H9 (cell line): ENCODE measurements around the gene ERICH6B. TPM values are rescaled to one million over a fixed set of nuclear protein-coding genes. Genes with fewer than 3 reads are reported as not detected.

Source experiments
- DNase-seq: peaks from one replicate; pipeline ENCODE4 v3.0.0-alpha.2; 2017
- H2AFZ ChIP-seq: one replicate; pipeline ENCODE4 v1.6.1; 2013; ENCODE audit warnings: mild to moderate bottlenecking, low read length, control low read depth, moderate library complexity
- H2AK5ac ChIP-seq: 2 replicates; pipeline ENCODE4 v1.6.1; 2013; ENCODE audit warnings: low read length, control low read depth, mixed read lengths; ENCODE audit not compliant: insufficient read length
- H2BK120ac ChIP-seq: one replicate; pipeline ENCODE4 v1.6.1; 2013; ENCODE audit warnings: low read depth, mild to moderate bottlenecking, low read length, control low read depth, inconsistent platforms; ENCODE audit not compliant: poor library complexity, severe bottlenecking
- H2BK12ac ChIP-seq: 2 replicates; pipeline ENCODE4 v1.6.1; 2013; ENCODE audit warnings: low read length, control low read depth, mixed read lengths, low read depth; ENCODE audit not compliant: insufficient read length
- H2BK15ac ChIP-seq: 2 replicates; pipeline ENCODE4 v1.6.1; 2013; ENCODE audit warnings: low read depth, low read length, control low read depth
- H2BK20ac ChIP-seq: one replicate; pipeline ENCODE4 v1.6.1; 2013; ENCODE audit warnings: low read depth, mild to moderate bottlenecking, low read length, control low read depth, inconsistent platforms; ENCODE audit not compliant: poor library complexity, severe bottlenecking
- H2BK5ac ChIP-seq: 2 replicates; pipeline ENCODE4 v1.6.1; 2013; ENCODE audit warnings: low read length, control low read depth, mixed read lengths; ENCODE audit not compliant: insufficient read length
- H3K14ac ChIP-seq: 2 replicates; pipeline ENCODE4 v1.6.1; 2013; ENCODE audit warnings: low read length, control low read depth; ENCODE audit not compliant: insufficient read depth
- H3K18ac ChIP-seq: 2 replicates; pipeline ENCODE4 v1.6.1; 2013; ENCODE audit warnings: low read depth, mild to moderate bottlenecking, mixed read lengths, low read length, control low read depth; ENCODE audit not compliant: insufficient read length
- H3K23ac ChIP-seq: 2 replicates; pipeline ENCODE4 v1.6.1; 2013; ENCODE audit warnings: low read length, control low read depth, mixed read lengths, low read depth; ENCODE audit not compliant: insufficient read length
- H3K23me2 ChIP-seq: 2 replicates; pipeline ENCODE4 v1.6.1; 2013; ENCODE audit warnings: low read depth, mild to moderate bottlenecking, mixed read lengths, low read length, control low read depth; ENCODE audit not compliant: insufficient read length, poor library complexity, severe bottlenecking
- H3K27ac ChIP-seq: 2 replicates; pipeline ENCODE4 v1.5.1; 2013; ENCODE audit warnings: low read length, control low read depth, mixed read lengths, low read depth; ENCODE audit not compliant: insufficient read length
- H3K27me3 ChIP-seq: 2 replicates; pipeline ENCODE4 v1.6.1; 2013; ENCODE audit warnings: low read length, control low read depth, inconsistent platforms; ENCODE audit not compliant: insufficient read depth
- H3K4ac ChIP-seq: 2 replicates; pipeline ENCODE4 v1.6.1; 2013; ENCODE audit warnings: low read depth, mild to moderate bottlenecking, control low read depth, inconsistent platforms, low read length, moderate library complexity
- H3K4me1 ChIP-seq: 2 replicates; pipeline ENCODE4 v1.6.1; 2013; ENCODE audit warnings: low read length, control low read depth, inconsistent platforms; ENCODE audit not compliant: insufficient read depth
- H3K4me2 ChIP-seq: 2 replicates; pipeline ENCODE4 v1.6.1; 2013; ENCODE audit warnings: low read length, control low read depth, mixed read lengths; ENCODE audit not compliant: insufficient read length, insufficient read depth
- H3K56ac ChIP-seq: 2 replicates; pipeline ENCODE4 v1.6.1; 2013; ENCODE audit warnings: low read depth, mild to moderate bottlenecking, mixed read lengths, low read length, control low read depth; ENCODE audit not compliant: insufficient read length
- H3K79me1 ChIP-seq: 2 replicates; pipeline ENCODE4 v1.6.1; 2013; ENCODE audit warnings: low read depth, mild to moderate bottlenecking, moderate library complexity, low read length, control low read depth, inconsistent platforms; ENCODE audit not compliant: insufficient read depth, poor library complexity, severe bottlenecking
- H3K79me2 ChIP-seq: 2 replicates; pipeline ENCODE4 v1.6.1; 2013; ENCODE audit warnings: low read length, control low read depth, inconsistent platforms; ENCODE audit not compliant: insufficient read depth
- H3K9ac ChIP-seq: 2 replicates; pipeline ENCODE4 v1.6.1; 2013; ENCODE audit warnings: low read length, control low read depth, mixed read lengths; ENCODE audit not compliant: insufficient read length; ENCODE audit errors: extremely low read depth
- H3K9me3 ChIP-seq: one replicate; pipeline ENCODE4 v1.6.1; 2013; ENCODE audit warnings: low read depth, low read length, inconsistent platforms; ENCODE audit not compliant: control insufficient read depth
- H3T11ph ChIP-seq: one replicate; pipeline ENCODE4 v1.6.1; 2013; ENCODE audit warnings: mild to moderate bottlenecking, low read length, control low read depth, inconsistent platforms
- H4K20me1 ChIP-seq: one replicate; pipeline ENCODE4 v1.6.1; 2013; ENCODE audit not compliant: control insufficient read depth, insufficient read length, insufficient read depth
- H4K5ac ChIP-seq: 2 replicates; pipeline ENCODE4 v1.6.1; 2013; ENCODE audit warnings: low read depth, mild to moderate bottlenecking, mixed read lengths, low read length, control low read depth; ENCODE audit not compliant: insufficient read length
- H4K8ac ChIP-seq: replicated peaks from 2 replicates; pipeline ENCODE4 v1.6.1; 2013; ENCODE audit warnings: low read length, control low read depth, mixed read lengths, low read depth; ENCODE audit not compliant: insufficient read length
- H4K91ac ChIP-seq: 2 replicates; pipeline ENCODE4 v1.6.1; 2013; ENCODE audit warnings: low read depth, mild to moderate bottlenecking, moderate library complexity, mixed read lengths, low read length, control low read depth; ENCODE audit not compliant: insufficient read length
- H3K27ac Mint-ChIP-seq, 3 experiments: 2 replicates in 2 of 3; 3 replicates in 1 of 3; pipeline ENCODE4 v1.8.0; 2020 to 2021; ENCODE audit warnings: mixed read lengths in 3 of 3, mild to moderate bottlenecking in 1 of 3, moderate library complexity in 1 of 3
- H3K27me3 Mint-ChIP-seq: 2 replicates; pipeline ENCODE4 v1.8.0; 2021; ENCODE audit warnings: low read depth, mild to moderate bottlenecking, moderate library complexity, mixed read lengths
- H3K36me3 Mint-ChIP-seq, 3 experiments: 2 replicates in 2 of 3; 3 replicates in 1 of 3; pipeline ENCODE4 v1.8.0; 2020 to 2021; ENCODE audit warnings: low read depth in 3 of 3, mixed read lengths in 3 of 3; ENCODE audit not compliant: insufficient read depth in 1 of 3
- H3K4me1 Mint-ChIP-seq, 2 experiments: 2 replicates each; pipeline ENCODE4 v1.8.0; 2020; ENCODE audit warnings: mixed read lengths in 2 of 2
- H3K4me3 Mint-ChIP-seq, 2 experiments: 2 replicates in 1 of 2; 3 replicates in 1 of 2; pipeline ENCODE4 v1.8.0; 2020 to 2021; ENCODE audit warnings: mild to moderate bottlenecking in 2 of 2, mixed read lengths in 2 of 2, moderate library complexity in 1 of 2
- H3K9me3 Mint-ChIP-seq, 2 experiments: 2 replicates in 1 of 2; 3 replicates in 1 of 2; pipeline ENCODE4 v1.8.0; 2020; ENCODE audit warnings: mild to moderate bottlenecking in 2 of 2, mixed read lengths in 2 of 2, moderate library complexity in 1 of 2
- total RNA-seq: library from RNA; stranded (reverse); gene quantifications from 2 replicates; pipeline ENCODE4 v1.2.1, GENCODE V29; 2021
- TF ChIP-seq, protein P1 (sequence below): fragments of 200-600 bp; sonication (generic); conservative IDR thresholded peaks from 3 replicates; pipeline ENCODE4 v1.8.0; 2021; ENCODE audit warnings: antibody characterized with exemption, mild to moderate bottlenecking

Gene ERICH6B
- total RNA-seq, 1 experiment from 2014 or later, result not detected

- H3K14ac ChIP-seq, result no peak overlapping the region
- TF ChIP-seq, protein P1, sequence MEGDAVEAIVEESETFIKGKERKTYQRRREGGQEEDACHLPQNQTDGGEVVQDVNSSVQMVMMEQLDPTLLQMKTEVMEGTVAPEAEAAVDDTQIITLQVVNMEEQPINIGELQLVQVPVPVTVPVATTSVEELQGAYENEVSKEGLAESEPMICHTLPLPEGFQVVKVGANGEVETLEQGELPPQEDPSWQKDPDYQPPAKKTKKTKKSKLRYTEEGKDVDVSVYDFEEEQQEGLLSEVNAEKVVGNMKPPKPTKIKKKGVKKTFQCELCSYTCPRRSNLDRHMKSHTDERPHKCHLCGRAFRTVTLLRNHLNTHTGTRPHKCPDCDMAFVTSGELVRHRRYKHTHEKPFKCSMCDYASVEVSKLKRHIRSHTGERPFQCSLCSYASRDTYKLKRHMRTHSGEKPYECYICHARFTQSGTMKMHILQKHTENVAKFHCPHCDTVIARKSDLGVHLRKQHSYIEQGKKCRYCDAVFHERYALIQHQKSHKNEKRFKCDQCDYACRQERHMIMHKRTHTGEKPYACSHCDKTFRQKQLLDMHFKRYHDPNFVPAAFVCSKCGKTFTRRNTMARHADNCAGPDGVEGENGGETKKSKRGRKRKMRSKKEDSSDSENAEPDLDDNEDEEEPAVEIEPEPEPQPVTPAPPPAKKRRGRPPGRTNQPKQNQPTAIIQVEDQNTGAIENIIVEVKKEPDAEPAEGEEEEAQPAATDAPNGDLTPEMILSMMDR, result no peak
Measured at GRCh38 chr13:45503658-45504057, 111.9 kb downstream of the ERICH6B start.

More at GRCh38 chr13:45503658-45504057, 111.9 kb downstream of the ERICH6B start:
- Histone ChIP-seq H3K23me2 (no peaks in the 10 kb centered on the region), H2AFZ (no peak overlapping the region), H4K91ac (no peak overlapping the region), H4K8ac (no peak overlapping the region), H3K79me1 (no peaks in the 10 kb centered on the region), H2AK5ac (no peak overlapping the region), H4K5ac (no peak overlapping the region), H3K4me1 (no peaks in the 10 kb centered on the region), H2BK120ac (no peak overlapping the region), H3K4me2 (no peak overlapping the region), H2BK12ac (no peak overlapping the region), H3K9ac (no peak overlapping the region), H4K20me1 (no peaks in the 10 kb centered on the region), H3K9me3 (no peaks in the 10 kb centered on the region), H3K18ac (no peak overlapping the region), H2BK15ac (no peak overlapping the region), H3K27me3 (no peaks in the 10 kb centered on the region), H2BK20ac (no peak overlapping the region), H3K23ac (no peak overlapping the region), H2BK5ac (no peak overlapping the region), H3K56ac (no peak overlapping the region), H3K4ac (no peak overlapping the region), H3K27ac (no peak overlapping the region), H3T11ph (no peak overlapping the region), H3K79me2 (no peaks in the 10 kb centered on the region)
- H3K36me3 Mint-ChIP-seq, result peaks cover 21 to 48% (median 40%) of the 10 kb centered on the region in 3 experiments; a peak in 6 of 7 replicates
- no peak overlapping the region for H3K27ac Mint-ChIP-seq
- H3K4me3 Mint-ChIP-seq, result no peak overlapping the region
- peaks cover under 1 to 3% of the 10 kb centered on the region in 2 experiments; a peak in 1 of 4 replicates for H3K4me1 Mint-ChIP-seq
- no peaks in the 10 kb centered on the region for H3K27me3 Mint-ChIP-seq
- no peaks in the 10 kb centered on the region; a peak in 1 of 5 replicates for H3K9me3 Mint-ChIP-seq
- DNase-seq, result no peak
